ENCODE data around the gene DYRK1B. TPM values are rescaled to one million over a fixed set of nuclear protein-coding genes. Genes with fewer than 3 reads are reported as not detected.

The DYRK1B gene
- polyA plus RNA-seq, 1 donor: 53.2 TPM

DNA sequence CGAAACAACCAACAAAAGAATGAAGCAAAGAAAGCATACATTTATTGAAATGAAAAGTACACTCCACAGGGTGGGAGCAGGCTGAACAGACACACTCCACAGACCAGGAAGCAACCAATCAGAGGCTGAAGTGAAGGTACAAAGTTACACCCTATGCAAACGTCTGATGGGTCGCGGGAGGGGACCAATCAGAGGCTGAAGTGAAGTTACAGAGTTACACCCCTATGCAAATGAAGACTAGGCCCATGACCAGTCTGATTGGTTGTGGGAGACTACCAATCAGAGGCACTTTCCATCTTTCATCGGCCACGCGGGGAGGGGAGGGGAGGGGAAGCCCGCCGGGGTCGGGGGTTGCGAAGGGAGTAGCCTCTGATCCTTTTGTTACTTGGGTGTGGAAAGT lies 24.6 kb upstream of the DYRK1B start:
- no peak for DNase-seq (ENCODE audit: low read depth)

DNA sequence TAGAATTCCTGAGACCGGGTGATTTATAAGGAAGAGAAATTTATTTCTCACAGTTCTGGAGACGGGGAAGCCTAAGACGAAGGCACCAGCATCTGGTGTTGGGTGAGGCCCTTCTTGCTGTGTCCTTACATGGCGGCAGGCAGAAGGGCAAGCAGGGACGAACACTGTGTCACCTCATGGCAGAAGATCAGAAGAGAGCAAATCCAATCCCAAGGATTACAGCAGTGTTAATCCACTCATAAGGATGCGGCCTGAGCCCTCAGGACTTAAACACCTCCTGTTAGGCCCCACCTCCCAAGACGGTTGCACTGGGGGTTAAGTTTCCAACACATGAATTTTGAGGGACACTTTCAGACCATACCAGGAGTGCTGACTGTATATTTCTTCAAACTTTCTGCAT lies 18.9 kb upstream of the DYRK1B start:
- no peak for DNase-seq (ENCODE audit: low read depth)

DNA sequence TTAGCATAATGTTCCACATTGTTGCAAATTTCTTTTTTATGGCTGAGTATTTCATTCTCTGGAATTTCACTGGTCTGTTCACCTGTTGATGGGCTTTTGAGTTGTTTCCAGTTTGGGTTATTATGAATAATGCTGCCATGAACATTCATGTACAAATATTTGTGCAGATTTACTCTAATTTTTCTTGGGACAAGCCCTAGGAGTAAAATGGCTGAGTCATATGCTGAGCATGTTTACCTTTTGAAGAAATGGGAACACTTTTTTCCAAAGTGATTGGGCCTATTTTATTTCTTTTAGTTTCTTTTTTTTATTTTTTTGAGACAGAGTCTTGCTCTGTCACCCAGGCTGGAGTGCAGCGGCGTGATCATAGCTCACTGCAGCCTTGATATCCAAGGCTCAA lies 16.9 kb upstream of the DYRK1B start:
- DNase-seq (ENCODE audit: low read depth): no peak

DNA sequence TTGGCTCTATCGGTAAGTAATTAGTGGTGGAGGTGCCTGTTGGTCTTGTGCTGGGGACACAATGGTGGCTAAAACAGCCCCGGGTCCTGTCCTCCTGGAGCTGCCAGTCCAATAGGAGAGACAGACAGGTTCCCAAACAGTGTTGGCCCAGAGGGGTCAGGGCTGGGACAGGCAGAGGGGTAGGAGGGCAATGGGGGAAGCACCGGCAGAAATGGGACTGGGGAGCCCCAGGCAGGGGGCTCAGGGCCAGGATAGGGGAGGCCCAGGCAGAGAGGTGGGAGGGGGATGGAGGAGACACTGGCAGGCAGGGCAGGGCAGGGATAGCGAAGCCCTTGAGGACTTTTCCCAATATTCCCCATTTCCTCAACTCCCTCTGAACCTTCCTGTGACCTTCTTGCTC lies 14.4 kb upstream of the DYRK1B start:
- no peak for DNase-seq (ENCODE audit: low read depth)

DNA sequence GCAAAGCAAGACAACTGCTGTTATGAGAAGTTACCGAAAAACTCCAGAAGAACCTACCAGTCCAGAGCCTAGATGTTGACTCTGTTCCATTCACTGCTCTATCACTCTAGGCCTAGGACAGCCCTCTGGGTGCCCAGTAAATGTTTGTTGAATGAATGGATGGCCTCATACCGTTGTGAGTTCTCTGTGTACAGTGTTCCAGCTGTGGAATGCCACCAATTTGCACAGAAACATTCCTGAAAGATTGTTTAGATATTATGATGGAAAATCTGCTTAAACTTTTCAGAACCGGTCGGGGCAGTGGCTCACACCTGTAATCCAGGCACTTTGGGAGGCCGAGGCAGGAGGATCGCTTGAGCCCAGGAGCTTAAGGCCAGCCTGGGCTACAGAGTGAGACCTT lies 13.6 kb upstream of the DYRK1B start:
- no peak for DNase-seq (ENCODE audit: low read depth)

DNA sequence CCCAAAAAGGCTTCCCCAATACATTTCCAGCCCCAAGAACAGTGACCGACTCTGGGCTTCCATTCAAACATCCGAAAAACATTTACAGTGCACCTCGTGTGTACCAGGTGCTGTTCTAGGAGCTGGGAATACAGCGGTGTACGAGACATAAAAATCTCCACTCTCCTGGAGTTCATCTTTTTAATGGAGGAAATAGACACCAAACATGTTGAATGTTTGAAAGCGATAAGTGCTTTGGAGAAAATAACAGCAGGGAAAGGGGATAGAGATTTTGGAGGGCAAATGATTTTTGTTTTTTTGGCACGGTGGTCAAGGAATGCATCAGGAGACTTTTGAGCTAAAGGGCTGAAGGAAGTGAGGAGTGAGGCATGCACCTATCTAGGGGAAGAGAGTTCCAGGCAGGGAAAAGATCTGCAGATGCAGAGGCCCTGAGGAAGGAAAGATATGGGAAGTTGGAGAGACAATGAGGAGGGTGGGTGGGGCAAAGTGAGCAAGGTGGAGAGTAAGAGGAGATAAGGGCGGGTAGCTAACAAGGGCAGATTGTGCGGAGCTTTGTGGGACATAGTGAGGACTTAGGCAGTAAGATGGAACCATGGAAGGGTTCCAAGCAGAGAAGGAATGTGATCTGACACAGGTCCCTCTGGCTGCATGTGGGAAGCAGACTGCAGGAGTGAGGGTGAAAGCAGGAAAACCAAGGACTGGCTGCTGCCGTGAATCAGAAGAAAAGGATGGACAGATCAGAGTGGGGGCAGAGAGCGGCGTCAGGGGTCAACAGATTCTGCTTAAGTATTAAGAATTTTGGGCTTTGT lies 12.9 kb upstream of the DYRK1B start:
- DNase-seq (ENCODE audit: low read depth): no peak

DNA sequence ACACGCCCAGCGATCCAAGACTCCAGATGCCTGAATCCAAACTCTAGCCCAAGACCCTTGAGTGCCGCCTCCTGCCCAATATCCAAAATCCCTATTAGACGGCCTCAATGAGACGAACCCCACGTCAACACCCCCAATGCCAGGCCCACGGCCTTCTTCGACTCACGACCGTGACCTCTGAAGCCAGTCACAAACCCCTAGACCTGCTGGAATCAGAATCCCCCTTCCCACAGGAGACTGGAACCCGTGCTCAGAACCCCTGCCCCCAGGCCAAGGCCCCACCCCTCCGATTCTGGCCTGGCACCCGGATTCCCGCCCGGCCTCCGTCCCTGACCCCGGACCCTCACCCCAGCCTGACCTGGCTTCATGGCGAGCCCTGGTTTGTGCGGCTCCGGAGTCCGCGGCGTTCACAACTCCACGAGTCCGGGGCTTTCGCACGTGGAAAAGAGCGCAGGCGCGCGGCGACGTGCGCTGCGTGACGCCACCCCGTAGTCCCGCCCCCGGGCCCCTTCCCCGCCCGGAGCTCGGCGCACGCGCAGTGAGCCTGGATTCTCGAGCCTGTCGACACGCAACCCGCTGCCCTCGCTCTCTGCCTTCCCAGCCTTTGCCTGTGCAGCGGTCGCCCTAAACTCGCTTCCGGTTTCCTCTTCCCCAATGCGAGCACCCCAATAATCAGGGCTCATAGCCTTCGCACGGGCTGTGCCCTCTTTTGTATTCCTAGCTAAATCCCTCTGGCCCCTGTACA lies 12.1 kb upstream of the DYRK1B start, which contains the start of gene FBL:
TSS of gene FBL (minus strand) at position 447 of the 745 bp plus-strand sequence. CDS start at position 368, 79 bp downstream.
- DNase-seq (ENCODE audit: low read depth): peak; percentile 83

DNA sequence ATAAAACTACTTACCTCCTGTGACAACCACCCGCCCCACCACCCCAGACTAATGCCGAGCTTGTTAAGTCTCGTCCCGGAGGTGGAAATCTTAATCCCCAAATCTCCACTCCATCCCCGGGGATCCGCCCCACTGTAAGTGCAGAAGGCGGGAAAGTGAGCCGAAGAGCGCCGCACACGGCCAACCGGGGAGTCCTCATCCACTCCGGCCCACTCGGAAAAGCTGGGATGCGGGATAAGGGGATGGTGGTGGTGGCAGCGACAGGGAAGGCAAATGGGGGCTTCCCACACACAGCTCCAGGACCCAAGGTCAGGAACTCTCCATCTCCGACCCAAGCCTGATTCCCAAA lies 11.6 kb upstream of the DYRK1B start:
- no peak for DNase-seq (ENCODE audit: low read depth)

DNA sequence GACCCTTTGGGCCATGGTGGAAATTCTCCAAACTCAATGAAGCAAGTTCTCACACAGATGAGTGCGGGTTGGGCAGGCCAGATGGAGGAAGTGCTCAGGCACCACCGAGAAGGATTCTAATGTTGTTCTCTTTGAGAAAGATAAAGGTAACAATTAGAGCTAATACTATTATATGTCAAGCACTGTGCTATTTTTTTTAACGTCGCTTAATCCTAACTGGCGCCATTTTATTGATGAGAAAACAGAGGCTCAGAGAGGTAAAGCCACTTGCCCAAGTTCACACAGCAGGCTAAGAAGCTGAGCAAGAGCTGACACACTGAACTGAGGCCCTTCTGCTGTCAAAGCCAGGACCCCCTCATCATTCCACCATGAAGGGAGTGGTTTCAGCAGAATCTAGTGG lies 11.2 kb upstream of the DYRK1B start:
- DNase-seq (ENCODE audit: low read depth): no peak

DNA sequence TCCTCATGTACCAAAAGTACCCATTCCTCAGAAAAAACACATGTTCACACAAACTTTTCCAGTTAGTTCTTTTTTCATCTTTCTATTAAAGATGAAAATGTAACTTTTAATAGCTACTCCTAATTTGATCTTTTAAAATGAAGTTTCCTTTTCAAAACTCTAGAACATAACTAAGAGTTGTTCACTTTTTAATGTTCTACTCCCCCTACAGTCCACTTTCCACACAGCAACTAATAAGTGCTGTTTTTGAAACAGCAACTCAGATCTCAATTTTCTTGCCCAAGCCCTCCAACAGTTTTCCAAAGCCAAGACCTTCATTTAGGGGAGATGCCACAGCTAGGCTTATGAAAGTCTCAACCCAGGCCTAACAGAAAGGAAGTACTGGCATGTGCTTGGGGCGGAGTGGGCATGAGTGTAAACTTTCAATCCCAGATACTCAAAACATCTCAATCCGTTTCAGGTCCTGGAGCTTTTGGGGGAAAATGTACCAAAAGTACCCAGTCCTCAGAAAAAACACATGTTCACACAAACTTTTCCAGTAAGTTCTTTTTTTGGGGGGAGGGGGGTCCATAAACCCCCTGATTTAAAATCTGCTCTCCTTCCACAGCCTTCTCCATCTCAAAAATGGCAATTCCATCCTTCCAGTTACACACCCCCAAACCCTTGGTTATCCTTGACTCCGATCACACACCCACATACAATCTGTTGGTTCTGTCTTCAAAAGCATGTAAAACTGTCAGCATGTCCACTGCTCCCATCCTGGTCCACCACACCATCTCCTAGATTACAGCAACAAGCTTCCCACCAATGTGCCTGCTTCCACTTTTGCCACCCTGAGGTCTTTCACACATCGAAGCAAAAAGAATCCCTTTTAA lies 10.2 kb upstream of the DYRK1B start:
- no peak for DNase-seq (ENCODE audit: low read depth)

DNA sequence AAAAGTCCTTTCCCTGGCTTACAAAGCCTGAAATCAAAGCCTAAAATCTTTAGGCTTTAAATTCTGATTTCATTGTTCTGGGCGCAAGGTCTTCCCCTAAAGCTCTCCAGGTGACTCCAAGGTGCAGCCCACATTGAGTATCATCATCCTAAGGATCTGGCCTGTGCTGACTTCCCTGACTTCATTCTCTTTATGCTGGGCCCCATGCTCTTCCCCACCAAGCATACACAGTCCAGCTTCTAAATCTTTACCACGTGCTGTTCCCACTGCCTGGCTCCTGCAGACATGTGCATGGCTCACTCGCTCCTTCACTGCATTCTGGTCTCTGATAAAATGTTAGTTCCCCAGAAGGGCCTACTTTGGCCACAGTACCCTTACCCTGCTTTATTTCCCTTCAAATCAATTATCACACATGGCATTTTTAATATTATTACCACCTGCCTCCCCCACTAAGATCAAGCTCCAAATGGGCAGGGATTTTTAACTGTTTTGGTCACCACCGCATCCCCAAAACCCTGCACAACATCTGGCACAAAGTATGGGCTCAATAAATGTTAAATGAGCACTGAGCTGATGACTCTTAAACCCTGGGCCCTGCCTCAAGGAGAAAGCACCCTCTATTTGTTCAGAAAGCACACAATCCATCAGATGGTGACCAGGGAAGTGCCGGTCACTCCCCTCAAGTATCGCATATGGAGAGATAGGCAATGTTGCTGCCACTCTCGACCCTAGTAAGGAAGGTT lies 8.9 kb upstream of the DYRK1B start:
- no peak for DNase-seq (ENCODE audit: low read depth)

DNA sequence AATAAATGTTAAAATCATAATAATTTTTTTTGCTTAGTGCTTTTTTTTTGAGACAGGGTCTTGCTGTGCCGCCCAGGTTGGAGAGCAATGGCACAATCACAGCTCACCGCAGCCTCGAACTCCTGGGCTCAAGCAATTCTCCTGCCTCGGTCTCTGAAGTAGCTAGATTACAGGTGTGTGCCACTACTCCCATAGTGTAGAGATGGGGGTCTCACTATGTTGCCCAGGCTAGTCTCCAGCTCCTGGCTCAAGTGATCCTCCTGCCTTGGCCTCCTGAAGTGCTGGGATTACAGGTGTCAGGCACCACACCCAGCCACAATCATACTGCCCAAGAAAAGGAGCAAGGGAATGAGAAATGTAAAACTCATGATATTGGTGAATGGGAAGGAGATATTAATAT lies 7.1 kb upstream of the DYRK1B start:
- no peak for DNase-seq (ENCODE audit: low read depth)

DNA sequence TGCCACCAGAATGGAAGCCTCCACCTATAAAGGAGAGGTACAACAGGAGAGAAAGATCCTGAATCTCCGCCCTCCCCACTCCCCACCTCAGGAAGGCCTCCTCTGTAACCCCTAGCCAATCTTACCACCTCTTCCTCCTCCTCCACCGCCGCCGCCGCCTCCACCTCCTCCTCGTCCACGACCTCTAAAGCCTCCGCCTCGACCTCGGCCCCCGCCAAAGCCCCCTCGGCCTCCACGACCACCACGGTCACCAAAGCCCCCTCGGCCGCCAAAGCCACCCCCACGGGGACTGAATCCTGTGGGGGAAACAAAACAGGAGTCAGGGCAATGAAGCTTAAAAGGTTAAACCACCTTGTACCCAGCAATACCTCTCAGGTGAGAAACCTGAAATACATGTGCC lies 6.5 kb upstream of the DYRK1B start:
- no peak for DNase-seq (ENCODE audit: low read depth)

DNA sequence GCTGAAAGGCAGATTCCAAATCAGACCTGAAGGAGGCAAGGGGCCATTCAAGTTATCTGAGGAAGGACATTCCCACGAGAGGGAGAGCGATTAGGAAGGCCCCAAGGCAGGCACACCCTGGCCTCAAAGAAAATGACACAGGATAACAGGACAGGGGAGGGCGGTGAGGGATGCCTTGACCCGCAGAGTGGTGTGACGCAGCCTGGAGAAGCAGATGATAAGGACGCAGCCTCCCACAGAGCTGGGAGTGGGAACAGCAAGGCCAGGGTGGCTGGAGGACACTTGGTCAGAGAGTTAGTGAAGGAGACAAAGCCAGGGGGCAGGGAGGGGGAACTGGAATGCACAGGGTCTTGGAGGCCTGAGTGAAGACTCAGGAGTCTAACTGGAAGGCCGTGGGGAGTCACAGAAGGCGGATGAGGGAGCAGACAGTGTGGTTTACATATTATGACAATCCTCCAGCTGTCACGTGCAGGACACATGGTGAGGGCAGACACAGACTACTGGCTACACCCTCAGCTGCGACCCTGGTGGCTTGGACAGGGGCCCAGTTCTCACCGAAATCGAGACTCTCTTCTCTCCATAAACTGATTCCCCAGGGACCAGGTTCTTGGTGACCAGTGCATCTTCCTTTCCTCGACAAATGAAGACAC lies 5.8 kb upstream of the DYRK1B start:
- no peak for DNase-seq (ENCODE audit: low read depth)

DNA sequence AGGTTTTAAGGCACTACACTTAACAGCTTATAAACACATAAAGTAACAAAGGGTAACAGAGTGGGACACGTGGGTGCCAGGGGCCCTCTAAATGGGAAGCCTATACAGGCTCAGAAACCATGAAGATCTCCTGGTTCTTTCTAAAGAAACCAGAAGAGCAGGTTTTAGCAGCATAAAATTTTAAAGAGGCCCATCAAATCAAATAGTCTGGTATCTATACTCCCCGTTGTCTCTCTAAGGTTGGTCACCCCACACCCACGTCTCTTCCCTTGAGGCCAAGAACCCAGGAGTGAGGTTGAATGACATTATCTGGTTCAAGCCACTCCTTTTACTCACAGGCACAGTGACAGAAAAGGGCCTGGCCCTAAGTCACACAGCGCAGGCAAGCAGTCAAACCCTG lies 4.6 kb upstream of the DYRK1B start:
- DNase-seq (ENCODE audit: low read depth): no peak

DNA sequence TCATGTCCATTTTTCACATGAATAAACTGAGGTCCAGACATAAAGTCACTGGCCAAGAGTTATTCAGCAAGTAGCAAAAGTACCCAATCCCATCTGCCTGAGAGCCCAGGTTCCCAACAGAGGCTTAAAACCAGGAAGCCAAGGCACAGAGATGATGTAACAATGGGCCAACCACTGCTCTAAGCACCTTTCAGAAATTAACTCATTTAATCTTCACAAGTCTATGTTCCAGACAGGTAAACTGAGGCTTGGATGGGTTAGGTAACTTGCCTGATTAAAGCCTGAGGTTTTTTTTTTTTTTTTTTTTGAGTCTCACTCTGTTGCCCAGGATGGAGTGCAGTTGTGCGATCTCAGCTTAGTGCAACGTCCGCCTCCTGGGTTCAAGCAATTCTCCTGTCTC lies 4.0 kb upstream of the DYRK1B start:
- DNase-seq (ENCODE audit: low read depth): no peak

DNA sequence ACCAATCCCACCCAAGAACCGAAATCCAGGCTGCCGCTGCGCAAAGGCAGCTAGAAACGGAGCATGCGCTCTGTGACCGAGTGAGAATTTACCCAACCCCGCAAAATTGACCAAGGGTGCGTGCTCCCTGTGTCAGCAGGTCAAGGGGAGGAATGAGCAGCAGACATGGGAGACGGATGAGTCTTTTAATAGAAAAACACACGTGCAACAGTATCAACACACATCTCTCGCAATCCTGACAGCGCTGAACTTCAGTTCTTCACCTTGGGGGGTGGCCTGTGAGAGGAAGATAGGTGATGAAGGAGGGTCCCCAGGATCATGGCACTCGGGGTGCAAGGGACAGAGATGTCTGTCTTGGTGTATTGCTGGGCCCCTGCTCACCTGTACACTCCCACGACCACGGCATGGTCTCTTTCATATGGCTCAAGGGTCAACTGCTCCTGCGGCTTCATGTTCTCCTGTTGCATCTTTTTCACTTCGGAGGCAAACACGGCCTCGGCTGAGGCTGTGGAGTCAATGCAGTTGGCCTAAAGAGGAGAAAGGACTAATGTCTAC lies 402 bp upstream of the DYRK1B start:
- no peak for DNase-seq (ENCODE audit: low read depth)

DNA sequence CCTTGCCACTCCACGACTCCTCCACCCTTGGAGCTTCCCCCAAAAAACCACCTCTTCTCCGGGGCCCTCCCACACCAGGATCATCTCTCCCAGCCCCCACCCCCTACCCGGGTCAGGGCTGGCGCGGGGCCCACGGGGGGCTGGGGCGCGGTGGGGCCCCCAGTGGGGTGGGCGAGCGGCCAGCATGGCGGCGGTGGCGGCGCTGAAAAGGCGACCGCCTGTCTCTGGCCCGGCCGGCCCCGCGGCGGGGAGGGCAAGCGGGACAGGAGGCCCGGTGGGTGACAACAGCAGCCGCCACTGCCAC lies 850 bp downstream of the DYRK1B start:
- no peak for DNase-seq (ENCODE audit: low read depth)

DNA sequence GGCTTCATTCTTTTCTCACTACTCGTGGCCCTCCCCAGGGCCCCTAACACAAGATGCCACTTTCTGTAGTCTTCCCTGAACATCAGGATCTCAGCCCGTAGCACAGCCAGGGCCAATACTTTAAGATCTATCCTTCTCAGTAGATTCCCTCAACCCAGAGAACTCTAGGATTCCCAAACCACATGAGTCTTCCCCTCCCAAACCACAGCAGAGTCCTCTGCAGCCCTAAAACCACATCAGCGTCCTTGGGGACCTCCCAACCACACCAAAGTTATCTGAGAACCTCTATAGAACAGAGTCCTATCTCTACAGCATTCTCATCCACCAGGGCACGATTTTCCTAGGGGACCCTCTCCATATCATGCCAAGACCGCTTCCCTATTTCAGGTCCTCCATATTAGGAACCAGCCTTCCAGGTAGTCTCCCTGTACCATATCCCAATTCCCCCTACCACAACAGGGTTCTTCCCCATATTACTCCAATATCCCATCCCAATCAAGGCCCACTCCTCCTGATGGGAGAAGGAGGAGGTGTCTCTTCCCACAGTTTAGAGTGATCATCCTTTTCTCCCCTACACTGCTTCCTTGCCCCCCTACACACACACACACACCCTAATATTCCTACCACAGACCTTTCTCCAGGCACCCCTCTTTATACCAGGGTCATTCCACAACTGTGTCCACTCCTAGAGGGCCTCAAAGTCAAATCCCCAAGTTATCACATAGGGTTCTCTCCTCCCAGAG lies 1.4 kb downstream of the DYRK1B start:
- DNase-seq (ENCODE audit: low read depth): no peak

DNA sequence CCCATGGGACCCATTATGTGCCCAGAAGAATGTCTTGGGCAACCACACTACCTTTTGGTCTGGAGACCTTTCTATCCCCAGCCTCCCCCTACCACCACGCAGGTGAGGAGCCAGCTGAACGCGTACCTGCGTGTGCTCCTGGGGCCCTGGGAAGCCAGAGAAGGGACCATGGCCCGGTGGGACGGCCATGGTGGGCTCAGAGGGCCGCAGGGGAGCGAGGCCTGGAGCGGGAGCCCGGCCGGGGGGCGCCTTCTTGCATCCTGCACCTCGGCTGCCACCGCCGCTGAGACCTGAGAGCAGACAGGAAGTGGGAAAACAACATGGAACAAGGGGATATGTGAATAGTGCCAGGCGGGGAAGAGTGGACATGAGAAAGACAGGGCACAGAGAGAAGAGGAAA lies 2.3 kb downstream of the DYRK1B start:
- DNase-seq (ENCODE audit: low read depth): no peak

All from forelimb muscle (tissue), 1 donor.